Left lung (tissue), 14 donors: Measurements from ENCODE around the gene OR10T2. TPM values are rescaled to one million over a fixed set of nuclear protein-coding genes. Genes with fewer than 3 reads are reported as not detected.
A peak's percentile ranks its signal among the peaks of the same experiment; 100 is the strongest.
"Not testable (repeated sequence)": the region's sequence is repeated elsewhere in the genome, so short reads cannot be mapped to it uniquely, and the experiment has no call there.

Experiments
- ATAC-seq: fragments of 200-7000 bp; cut with Tn5 transposase; one replicate; pipeline ENCODE4 v1.9.1; 2020; ENCODE audit warnings: moderate library complexity
- DNase-seq, 4 donors: peaks; one replicate each; pipeline ENCODE4 v3.0.0-alpha.2; 2013 to 2020
- H3K27ac ChIP-seq, 2 donors: fragments of 200-600 bp; sonication (generic) in 1 of 2; one replicate each; pipeline versions ENCODE4 v1.5.0 to v1.8.0; 2020 to 2021
- H3K27me3 ChIP-seq, 2 donors: fragments of 200-600 bp; sonication (generic) in 1 of 2; one replicate each; pipeline versions ENCODE4 v1.5.0 to v1.8.0; 2020 to 2021
- H3K36me3 ChIP-seq, 2 donors: fragments of 200-600 bp; sonication (generic) in 1 of 2; one replicate each; pipeline versions ENCODE4 v1.5.0 to v1.8.0; 2020 to 2021
- H3K4me1 ChIP-seq, 2 donors: fragments of 200-600 bp; one replicate each; pipeline ENCODE4 v1.8.0; 2021
- H3K4me3 ChIP-seq, 2 donors: fragments of 200-600 bp; sonication (generic) in 1 of 2; one replicate each; pipeline versions ENCODE4 v1.5.0 to v1.8.0; 2020 to 2021; ENCODE audit warnings: mild to moderate bottlenecking in 1 of 2
- H3K9me3 ChIP-seq, 2 donors: fragments of 200-600 bp; sonication (generic) in 1 of 2; one replicate each; pipeline versions ENCODE4 v1.5.0 to v1.8.0; 2020 to 2021
- CTCF ChIP-seq, 2 donors: fragments of 200-600 bp; sonication (generic) in 1 of 2; IDR thresholded peaks; one replicate each; pipeline versions ENCODE4 v1.5.0 to v1.8.0; 2021; ENCODE audit warnings: antibody characterized with exemption in 2 of 2
- intact Hi-C, 2 donors: fragments of 100-400 bp; cut with DNase I; formaldehyde crosslinking; loops; one replicate each; pipeline versions ENCODE4 v1.11.2 to v1.14.2; 2022
- long read RNA-seq, 12 donors: library from polyadenylated mRNA in 2 of 12; unstranded in 2 of 12; transcript quantifications; one replicate each; pipeline ENCODE4 v2.0.0 and lab custom pipeline, GENCODE V29; 2019 to 2026
- polyA plus RNA-seq, 6 donors: library from polyadenylated mRNA; unstranded; fragments of 120-200 nt; gene quantifications; one replicate each; pipeline ENCODE4 v1.2.1, GENCODE V29; 2013; ENCODE audit not compliant: insufficient read length in 6 of 6
- total RNA-seq, 2 donors: library from RNA; stranded (reverse); fragmentation: NEBNext Ultra II Directional; extraction: Animal tissue kit (Norgen Biotek cat#: 25700); gene quantifications; one replicate each; pipeline ENCODE4 v1.2.1, GENCODE V29; 2021
- donor health status: DM: no; HTN: yes; CAD: no.
- donor health status: DM: no; HTN: no; CAD: no.

The OR10T2 gene
- total RNA-seq: not detected
- not detected for polyA plus RNA-seq
- long read RNA-seq, donor 1: 0 reads
- long read RNA-seq, donor 2: 0 reads
- long read RNA-seq, donor 3: 0 reads
- long read RNA-seq, donor 4: 0 reads
- long read RNA-seq, donor 5: 0 reads
- long read RNA-seq, donor 6: 0 reads
- long read RNA-seq, donor 7: 0 reads
- long read RNA-seq, donor 8: 0 reads
- long read RNA-seq, donor 9: 0 reads
- long read RNA-seq, donor 10: 0 reads
- long read RNA-seq, donor 11: 0 reads
- long read RNA-seq, donor 12: 0 reads

GRCh38 chr1:158398818-158399514 is at the start of gene OR10T2:
Gene OR10T2, minus strand, starts transcription at chr1:158399466. Its CDS starts 0 bp downstream, at chr1:158399466.
- intact Hi-C loops: no loop called here
- DNase-seq (no peak), ATAC-seq (no peak)
- Histone ChIP-seq H3K27me3 (no peaks in the 10 kb centered on the region), H3K36me3 (no peaks in the 10 kb centered on the region), H3K4me3 (no peak within 1 kb of the TSS), H3K27ac (no peak within 1 kb of the TSS), H3K9me3 (no peaks in the 10 kb centered on the region), H3K4me1 (no peaks in the 10 kb centered on the region)
- no peak for TF ChIP-seq CTCF (IDR thresholded peaks at IDR 0.05)

- ATAC-seq: no peak
- TF ChIP-seq CTCF (IDR thresholded peaks at IDR 0.05): no peak
- no peak for DNase-seq
- no peaks in the 10 kb centered on the region for H3K4me1 ChIP-seq
- no peaks in the 10 kb centered on the region for H3K27me3 ChIP-seq
- no peak overlapping the region for H3K4me3 ChIP-seq
- intact Hi-C loops: no loop called here
- no peak overlapping the region for H3K27ac ChIP-seq
- no peaks in the 10 kb centered on the region for H3K9me3 ChIP-seq
- no peaks in the 10 kb centered on the region for H3K36me3 ChIP-seq
These were observed 46.1 kb upstream of the OR10T2 start for GRCh38 chr1:158445376-158445775.

GRCh38 chr1:158434741-158435140 is 35.5 kb upstream of the OR10T2 start:
- peaks cover 0 to 9% of the 10 kb centered on the region in 2 donors for H3K4me1 ChIP-seq
- H3K27ac ChIP-seq: no peak overlapping the region
- no peak overlapping the region for H3K4me3 ChIP-seq
- H3K27me3 ChIP-seq: peaks cover 0 to 8% of the 10 kb centered on the region in 2 donors
- intact Hi-C loops: no loop called here
- ATAC-seq (no peak), DNase-seq (no peak)
- H3K36me3 ChIP-seq: no peaks in the 10 kb centered on the region
- no peak for TF ChIP-seq CTCF (IDR thresholded peaks at IDR 0.05)
- H3K9me3 ChIP-seq: no peaks in the 10 kb centered on the region

GRCh38 chr1:158430163-158430562 is 30.9 kb upstream of the OR10T2 start:
- H3K9me3 ChIP-seq, intact Hi-C loops, ATAC-seq, DNase-seq, H3K4me3 ChIP-seq, H3K27me3 ChIP-seq, H3K36me3 ChIP-seq: not testable (repeated sequence)
- Histone ChIP-seq H3K4me1 (peaks cover 0 to 12% of the 10 kb centered on the region in 2 donors), H3K27ac (peak overlapping the region in 1 of 2 donors; percentile 1)

GRCh38 chr1:158426137-158426536 is 26.9 kb upstream of the OR10T2 start, which contains the start of gene OR10K2:
Gene OR10K2, minus strand, starts transcription at chr1:158426237. Its CDS starts 5,371 bp downstream, at chr1:158420866.
- no peak for ATAC-seq
- Histone ChIP-seq H3K27ac (no peak within 1 kb of the TSS), H3K27me3 (no peaks in the 10 kb centered on the region), H3K9me3 (peaks cover 0 to 8% of the 10 kb centered on the region in 2 donors), H3K4me1 (peaks cover 0 to 12% of the 10 kb centered on the region in 2 donors), H3K36me3 (no peaks in the 10 kb centered on the region), H3K4me3 (no peak within 1 kb of the TSS)
- TF ChIP-seq CTCF (IDR thresholded peaks at IDR 0.05): no peak
- intact Hi-C loops: no loop called here
- no peak for DNase-seq
